B cell (primary cell): ENCODE measurements around the gene CR1. TPM values are rescaled to one million over a fixed set of nuclear protein-coding genes. Genes with fewer than 3 reads are reported as not detected.
A peak's percentile ranks its signal among the peaks of the same experiment; 100 is the strongest.
"Not testable (repeated sequence)": the region's sequence is repeated elsewhere in the genome, so short reads cannot be mapped to it uniquely, and the experiment has no call there.

Source experiments
- ATAC-seq: fragments of 200-7000 bp; cut with Tn5 transposase; one replicate; pipeline ENCODE4 v1.10.0; 2021; ENCODE audit warnings: low read depth, mild to moderate bottlenecking, moderate number of reproducible peaks, moderate library complexity
- CTCF ChIA-PET: fragments of 350-600 bp; sonication (Branson Sonifier 250); formaldehyde crosslinking; loops from one replicate; lab custom pipeline; 2021; ENCODE audit warnings: antibody characterized with exemption, inconsistent platforms; lab: Charles Lee
- POLR2A ChIA-PET: fragments of 350-600 bp; sonication (Branson Sonifier 250); formaldehyde crosslinking; loops from one replicate; lab custom pipeline; 2021; ENCODE audit warnings: antibody characterized with exemption; lab: Charles Lee
- DNase-seq: peaks from one replicate; pipeline ENCODE4 v3.0.0; 2013
- H2AFZ ChIP-seq: 2 replicates; pipeline ENCODE4 v1.6.1; 2012; ENCODE audit warnings: mild to moderate bottlenecking, low read depth, low read length; ENCODE audit not compliant: insufficient read depth, poor library complexity, severe bottlenecking
- H3K27ac ChIP-seq, 2 donors: 1 replicate in 1 of 2; 2 replicates in 1 of 2; pipeline ENCODE4 v1.5.1; 2012 to 2013; ENCODE audit warnings: low read length in 2 of 2, mild to moderate bottlenecking in 2 of 2, moderate library complexity in 1 of 2
- H3K27me3 ChIP-seq, 4 experiments: fragments of 200-600 bp in 1 of 4; sonication (generic) in 1 of 4; replicated peaks in 1 of 4; 1 replicate in 2 of 4; 2 replicates in 2 of 4; pipeline versions ENCODE4 v1.6.1 to v1.7.0; 2013 to 2016; ENCODE audit warnings: low read length in 3 of 4, mild to moderate bottlenecking in 2 of 4, mixed read lengths in 1 of 4, moderate library complexity in 1 of 4; ENCODE audit not compliant: insufficient read depth in 4 of 4, control insufficient read depth in 3 of 4; ENCODE audit errors: control extremely low read depth in 1 of 4
- H3K36me3 ChIP-seq, 2 experiments: replicated peaks in 1 of 2; 1 replicate in 1 of 2; 2 replicates in 1 of 2; pipeline versions ENCODE4 v1.6.1 to v1.7.1; 2013; ENCODE audit warnings: low read length in 1 of 2; ENCODE audit not compliant: insufficient read depth in 2 of 2, control insufficient read depth in 1 of 2; ENCODE audit errors: control extremely low read depth in 1 of 2, extremely low read depth in 1 of 2
- H3K4me1 ChIP-seq, 2 donors: fragments of 200-600 bp in 1 of 2; sonication (generic) in 1 of 2; 1 replicate in 1 of 2; 2 replicates in 1 of 2; pipeline versions ENCODE4 v1.5.1 to v1.6.1; 2013 to 2017; ENCODE audit warnings: low read length in 2 of 2; ENCODE audit not compliant: control insufficient read depth in 2 of 2, insufficient read depth in 2 of 2
- H3K4me2 ChIP-seq: replicated peaks from 2 replicates; pipeline ENCODE3; 2012; ENCODE audit warnings: mild to moderate bottlenecking, low read depth, low read length; ENCODE audit not compliant: poor library complexity, severe bottlenecking
- H3K4me3 ChIP-seq, 5 experiments: fragments of 200-600 bp in 1 of 5; sonication (generic) in 1 of 5; 1 replicate in 3 of 5; 2 replicates in 2 of 5; pipeline versions ENCODE4 v1.5.1 to v1.7.0; 2011 to 2016; ENCODE audit warnings: low read length in 4 of 5, mild to moderate bottlenecking in 4 of 5, low read depth in 2 of 5, control low read depth in 1 of 5, moderate library complexity in 1 of 5; ENCODE audit not compliant: insufficient read depth in 1 of 5; ENCODE audit errors: control extremely low read depth in 1 of 5, extremely low read depth in 1 of 5
- H3K79me2 ChIP-seq: fragments of 200-600 bp; sonication (generic); one replicate; pipeline ENCODE4 v1.6.0; 2016; ENCODE audit warnings: low read length; ENCODE audit not compliant: control insufficient read depth, insufficient read depth
- H3K9ac ChIP-seq: fragments of 200-600 bp; sonication (generic); 2 replicates; pipeline ENCODE4 v1.6.1; 2017; ENCODE audit warnings: mild to moderate bottlenecking, low read length, moderate library complexity
- H3K9me3 ChIP-seq, 3 donors: one replicate each; pipeline versions ENCODE4 v1.6.1 to v1.7.1; 2013; ENCODE audit warnings: low read length in 2 of 3; ENCODE audit not compliant: control insufficient read depth in 2 of 3, insufficient read depth in 1 of 3; ENCODE audit errors: control extremely low read depth in 1 of 3
- H4K20me1 ChIP-seq: 2 replicates; pipeline ENCODE4 v1.6.0; 2012; ENCODE audit warnings: mild to moderate bottlenecking, low read length; ENCODE audit not compliant: insufficient read depth, control insufficient read depth, poor library complexity, severe bottlenecking
- H3K27ac Mint-ChIP-seq: one replicate; pipeline ENCODE4 v1.8.0; 2021; ENCODE audit warnings: mixed read lengths
- H3K27me3 Mint-ChIP-seq: one replicate; pipeline ENCODE4 v1.8.0; 2021; ENCODE audit warnings: mixed read lengths
- H3K4me1 Mint-ChIP-seq: one replicate; pipeline ENCODE4 v1.8.0; 2021; ENCODE audit warnings: mixed read lengths
- H3K4me3 Mint-ChIP-seq: one replicate; pipeline ENCODE4 v1.8.0; 2021; ENCODE audit warnings: mixed read lengths
- H3K9me3 Mint-ChIP-seq: one replicate; pipeline ENCODE4 v1.8.0; 2022; ENCODE audit warnings: mixed read lengths; ENCODE audit not compliant: insufficient read depth
- EZH2 ChIP-seq: IDR thresholded peaks from 2 replicates; pipeline ENCODE4 v1.6.1; 2012; ENCODE audit warnings: borderline replicate concordance, low read depth, mild to moderate bottlenecking, moderate library complexity, low read length; ENCODE audit not compliant: insufficient read depth, poor library complexity, severe bottlenecking
- WGBS: methylation state at CpG from one replicate; pipeline ENCODE4 v1.1.5; 2013; ENCODE audit warnings: missing lambda C conversion rate; ENCODE audit not compliant: insufficient coverage; 5-methylcytosine and 5-hydroxymethylcytosine counted together
- intact Hi-C: fragments of 100-400 bp; cut with micrococcal nuclease; formaldehyde crosslinking; loops from one replicate; pipeline ENCODE4 v1.10.0; 2022
- polyA plus RNA-seq: library from polyadenylated mRNA; depleted of rRNA; stranded (reverse); fragments of >200 nt; gene quantifications from 2 replicates; pipeline ENCODE4 v1.2.3, GENCODE V29; 2012
- total RNA-seq, 2 donors: library from RNA; stranded (reverse); fragments of 120-200 nt in 1 of 2; gene quantifications; 1 replicate in 1 of 2; 2 replicates in 1 of 2; pipeline versions ENCODE4 v1.2.3 to v1.2.4, GENCODE V29; 2013 to 2022
- TF ChIP-seq, protein P1 (sequence below): fragments of 200-600 bp; IDR thresholded peaks from one replicate; pipeline ENCODE4 v1.8.0; 2022; ENCODE audit warnings: antibody characterized with exemption, mild to moderate bottlenecking

CR1 gene
- total and polyA plus RNA-seq, 2 donors (not counting 1 experiment from before 2014, with no cell fraction given): 26.4 to 36.7 TPM

GRCh38 chr1:207575381-207575780 lies 79.4 kb downstream of the CR1 start:
- DNase-seq, H3K79me2 ChIP-seq, H3K4me3 ChIP-seq, CTCF ChIA-PET, H3K9ac ChIP-seq, H3K9me3 Mint-ChIP-seq, H3K4me1 ChIP-seq, H3K27ac Mint-ChIP-seq, H4K20me1 ChIP-seq, H3K4me3 Mint-ChIP-seq, POLR2A ChIA-PET, H3K4me2 ChIP-seq, H3K4me1 Mint-ChIP-seq, H2AFZ ChIP-seq, H3K27ac ChIP-seq, intact Hi-C loops, H3K27me3 Mint-ChIP-seq, H3K27me3 ChIP-seq, ATAC-seq, H3K9me3 ChIP-seq: not testable (repeated sequence)
- H3K36me3 ChIP-seq: peaks cover 0 to 47% of the 10 kb centered on the region in 2 experiments
- WGBS: no CpG with 5 or more reads among the region's 4 CpGs

GRCh38 chr1:207578796-207579435 lies 83.0 kb downstream of the CR1 start:
- intact Hi-C loops: no loop called here
- H2AFZ ChIP-seq: no peak overlapping the region
- no peaks in the 10 kb centered on the region for H3K27me3 ChIP-seq
- DNase-seq (no peak), ATAC-seq (no peak)
- no CpG with 5 or more reads among the region's 5 CpGs for whole genome bisulfite sequencing
- H3K79me2 ChIP-seq: no peaks in the 10 kb centered on the region
- Mint-ChIP-seq H3K27me3 (no peaks in the 10 kb centered on the region), H3K27ac (peak overlapping the region; percentile 28), H3K9me3 (no peaks in the 10 kb centered on the region), H3K4me1 (peaks cover 9% of the 10 kb centered on the region), H3K4me3 (no peak overlapping the region)
- TF ChIP-seq, protein P1, sequence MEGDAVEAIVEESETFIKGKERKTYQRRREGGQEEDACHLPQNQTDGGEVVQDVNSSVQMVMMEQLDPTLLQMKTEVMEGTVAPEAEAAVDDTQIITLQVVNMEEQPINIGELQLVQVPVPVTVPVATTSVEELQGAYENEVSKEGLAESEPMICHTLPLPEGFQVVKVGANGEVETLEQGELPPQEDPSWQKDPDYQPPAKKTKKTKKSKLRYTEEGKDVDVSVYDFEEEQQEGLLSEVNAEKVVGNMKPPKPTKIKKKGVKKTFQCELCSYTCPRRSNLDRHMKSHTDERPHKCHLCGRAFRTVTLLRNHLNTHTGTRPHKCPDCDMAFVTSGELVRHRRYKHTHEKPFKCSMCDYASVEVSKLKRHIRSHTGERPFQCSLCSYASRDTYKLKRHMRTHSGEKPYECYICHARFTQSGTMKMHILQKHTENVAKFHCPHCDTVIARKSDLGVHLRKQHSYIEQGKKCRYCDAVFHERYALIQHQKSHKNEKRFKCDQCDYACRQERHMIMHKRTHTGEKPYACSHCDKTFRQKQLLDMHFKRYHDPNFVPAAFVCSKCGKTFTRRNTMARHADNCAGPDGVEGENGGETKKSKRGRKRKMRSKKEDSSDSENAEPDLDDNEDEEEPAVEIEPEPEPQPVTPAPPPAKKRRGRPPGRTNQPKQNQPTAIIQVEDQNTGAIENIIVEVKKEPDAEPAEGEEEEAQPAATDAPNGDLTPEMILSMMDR: no peak
- no peak for TF ChIP-seq EZH2
- no peak overlapping the region for H3K4me2 ChIP-seq
- H4K20me1 ChIP-seq: no peaks in the 10 kb centered on the region
- ChIA-PET POLR2A (no interaction called here), CTCF (interaction anchor here (0.6 to 2.0 kb wide), 6 partner anchors 13 to 385 kb away, joined by 3 to 12 read pairs (median 8); no protein-coding TSS in a partner anchor)
- H3K27ac ChIP-seq: no peak overlapping the region
- no peaks in the 10 kb centered on the region for H3K9me3 ChIP-seq
- H3K9ac ChIP-seq: no peak overlapping the region
- H3K4me3 ChIP-seq: no peak overlapping the region
- no peaks in the 10 kb centered on the region for H3K4me1 ChIP-seq
- H3K36me3 ChIP-seq: peaks cover 3 to 73% of the 10 kb centered on the region in 2 experiments
